Lung microvascular endothelial cell (primary cell): ENCODE results near the gene ETS1. TPM values are rescaled to one million over a fixed set of nuclear protein-coding genes. Genes with fewer than 3 reads are reported as not detected.

Source experiments
- DNase-seq, 2 donors: peaks; one replicate each; pipeline versions ENCODE4 v3.0.0 to v3.0.0-alpha.2; 2010; ENCODE audit warnings: low read depth in 2 of 2
- total RNA-seq: library from RNA; depleted of rRNA; stranded (reverse); fragments of >200 nt; gene quantifications from 2 replicates; pipeline ENCODE4 v1.2.1, GENCODE V29; 2014

The ETS1 gene, protein sequence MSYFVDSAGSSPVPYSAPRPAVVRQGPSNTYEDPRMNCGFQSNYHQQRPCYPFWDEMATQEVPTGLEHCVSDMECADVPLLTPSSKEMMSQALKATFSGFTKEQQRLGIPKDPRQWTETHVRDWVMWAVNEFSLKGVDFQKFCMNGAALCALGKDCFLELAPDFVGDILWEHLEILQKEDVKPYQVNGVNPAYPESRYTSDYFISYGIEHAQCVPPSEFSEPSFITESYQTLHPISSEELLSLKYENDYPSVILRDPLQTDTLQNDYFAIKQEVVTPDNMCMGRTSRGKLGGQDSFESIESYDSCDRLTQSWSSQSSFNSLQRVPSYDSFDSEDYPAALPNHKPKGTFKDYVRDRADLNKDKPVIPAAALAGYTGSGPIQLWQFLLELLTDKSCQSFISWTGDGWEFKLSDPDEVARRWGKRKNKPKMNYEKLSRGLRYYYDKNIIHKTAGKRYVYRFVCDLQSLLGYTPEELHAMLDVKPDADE
- 86.3 and 88.5 TPM in 2 replicates for total RNA-seq

- DNase-seq: peak in 1 of 2 donors; percentile 55
Measured at GRCh38 chr11:128587415-128587814, at the start of gene ETS1. ETS1 (minus strand) TSS chr11:128587558; CDS start chr11:128573130, 14,428 bp downstream.

- DNase-seq: no peak
Measured at GRCh38 chr11:128634395-128634794, 47.0 kb upstream of the ETS1 start.

GRCh38 chr11:128633384-128633965 is 46.1 kb upstream of the ETS1 start:
- no peak for DNase-seq

GRCh38 chr11:128632141-128632791 is 44.9 kb upstream of the ETS1 start:
- peak; percentile 65 to 74 for DNase-seq

DNA sequence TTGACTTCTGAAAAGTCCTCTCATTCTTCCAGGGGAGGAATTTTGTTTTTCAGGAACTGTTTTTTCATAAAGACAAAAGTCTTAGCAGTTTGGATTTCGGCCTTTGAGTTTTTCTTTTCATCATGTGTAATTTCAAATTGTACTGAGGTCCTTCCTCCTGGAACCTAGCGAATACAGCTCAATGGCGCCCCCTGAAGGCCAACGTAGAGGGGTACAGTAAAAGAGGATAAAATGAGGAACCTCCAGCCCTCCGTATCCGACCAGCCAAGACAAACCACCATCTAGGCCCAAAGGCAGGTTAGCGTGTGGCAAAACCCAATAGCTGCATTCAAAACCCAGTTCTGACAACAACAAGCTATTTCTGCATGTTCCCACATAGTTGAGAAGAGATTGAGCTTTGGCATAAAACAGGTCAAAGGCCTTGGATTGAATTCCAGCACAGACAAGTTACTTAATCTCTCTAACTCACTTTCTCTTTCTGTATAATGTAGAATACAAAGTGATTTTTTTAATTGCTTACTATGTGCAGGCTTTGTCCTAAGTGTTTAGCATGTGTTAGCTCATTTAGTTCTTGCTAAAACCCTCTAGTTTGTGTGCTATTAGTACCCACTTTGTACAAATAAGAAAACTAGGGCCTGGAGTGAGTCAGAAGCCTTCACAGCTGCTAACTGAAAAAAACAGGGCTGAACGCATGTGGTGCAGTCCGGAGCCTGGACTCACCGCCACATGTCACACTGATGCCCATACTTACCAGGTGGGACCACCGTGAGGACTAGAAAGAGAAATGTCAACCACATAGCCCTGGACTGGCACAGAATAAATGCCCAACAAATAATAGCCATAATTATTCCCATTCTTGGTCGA is 43.2 kb upstream of the ETS1 start:
- peak; percentile 89 to 93 for DNase-seq

- DNase-seq: no peak
Measured at GRCh38 chr11:128629516-128630106, 42.3 kb upstream of the ETS1 start.

- no peak for DNase-seq
Measured at GRCh38 chr11:128628686-128629085, 41.3 kb upstream of the ETS1 start.

GRCh38 chr11:128628325-128628673 is 40.9 kb upstream of the ETS1 start:
- DNase-seq: no peak

DNA sequence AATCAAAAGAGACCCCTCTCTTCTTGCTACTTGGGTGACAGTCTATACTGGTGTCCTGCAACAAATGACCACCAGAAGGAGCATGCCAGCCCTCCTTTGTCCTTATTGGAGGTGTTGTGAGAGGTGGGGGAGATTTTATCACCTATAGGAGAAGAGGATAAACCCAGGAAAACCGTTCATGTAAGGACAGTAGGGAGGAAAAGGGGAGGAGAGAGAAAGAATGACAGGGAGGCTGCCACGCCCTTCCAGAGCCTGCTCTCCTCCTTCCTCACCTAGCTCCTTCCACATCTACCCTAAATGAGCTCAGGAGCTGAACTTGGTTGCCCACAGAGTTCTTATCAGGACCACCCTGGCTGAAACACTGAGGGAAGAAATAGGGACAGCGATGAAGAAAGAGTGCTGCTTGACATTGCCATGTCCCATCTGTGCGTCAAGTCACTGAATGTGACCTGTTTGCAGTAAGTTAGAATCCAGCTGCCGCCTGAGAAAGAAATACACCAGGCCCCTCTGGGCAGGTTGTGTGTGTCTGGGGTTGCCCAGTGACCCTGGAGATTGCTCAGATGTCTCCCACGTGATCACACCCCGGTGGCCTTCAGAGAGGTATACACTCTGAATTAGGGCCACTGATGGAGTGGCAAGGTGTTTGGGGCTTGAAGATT is 40.4 kb upstream of the ETS1 start:
- no peak for DNase-seq

DNA sequence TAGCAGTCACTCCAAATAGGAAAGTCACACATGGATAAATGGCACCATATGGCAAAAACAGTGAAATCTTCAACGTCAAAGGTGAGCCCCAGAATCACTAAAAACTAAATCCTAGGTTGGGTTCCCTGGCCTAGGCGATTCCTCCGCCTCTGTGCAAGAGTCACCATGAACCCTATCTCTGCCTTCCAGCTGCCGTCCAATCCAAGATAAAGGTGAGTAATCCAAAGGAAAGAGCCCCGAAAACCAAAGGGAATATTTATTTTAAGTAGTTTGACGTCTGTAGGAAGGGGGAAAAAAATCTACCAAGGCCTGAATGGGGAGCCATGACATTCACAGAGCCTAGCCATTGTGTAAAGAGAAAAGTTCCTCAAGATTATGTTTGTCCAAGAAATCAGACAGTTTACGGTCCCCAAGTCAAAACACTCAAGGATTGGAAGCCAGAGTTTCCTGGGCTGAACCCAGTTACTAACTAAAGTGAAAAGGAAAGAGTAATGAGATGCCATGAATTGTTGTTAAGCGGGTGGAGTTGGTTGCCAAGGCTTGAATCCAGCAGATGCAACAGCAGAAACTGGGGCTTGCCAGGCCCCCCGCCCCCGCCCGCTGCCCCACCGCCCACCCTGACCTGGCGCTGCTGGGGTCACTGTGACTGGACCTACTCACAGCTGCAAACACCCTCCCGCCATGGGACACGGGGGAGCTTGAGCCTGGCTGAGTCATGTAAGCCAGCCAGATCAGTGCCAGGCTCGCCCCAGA is 39.7 kb upstream of the ETS1 start:
- peak in 1 of 2 donors; percentile 52 for DNase-seq

DNA sequence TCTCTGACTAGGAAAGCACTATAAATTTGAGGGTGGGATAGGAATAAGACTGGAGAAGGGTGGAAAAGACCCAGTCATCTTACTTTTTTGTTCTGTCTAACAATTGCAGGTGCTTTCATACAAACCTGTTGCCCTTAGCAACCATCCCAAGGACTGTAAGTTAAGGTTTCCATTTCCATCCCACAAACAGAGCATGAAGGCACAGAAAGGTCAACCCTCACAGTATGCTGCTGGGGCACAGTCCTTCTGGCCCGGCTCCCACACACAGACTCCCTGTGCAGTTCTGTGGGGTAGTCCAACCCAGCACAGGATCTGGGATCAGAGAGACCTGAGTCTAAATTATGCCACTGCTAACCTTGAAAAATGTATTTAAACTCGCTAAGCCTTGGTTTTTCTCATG is 38.4 kb upstream of the ETS1 start:
- DNase-seq: no peak

DNA sequence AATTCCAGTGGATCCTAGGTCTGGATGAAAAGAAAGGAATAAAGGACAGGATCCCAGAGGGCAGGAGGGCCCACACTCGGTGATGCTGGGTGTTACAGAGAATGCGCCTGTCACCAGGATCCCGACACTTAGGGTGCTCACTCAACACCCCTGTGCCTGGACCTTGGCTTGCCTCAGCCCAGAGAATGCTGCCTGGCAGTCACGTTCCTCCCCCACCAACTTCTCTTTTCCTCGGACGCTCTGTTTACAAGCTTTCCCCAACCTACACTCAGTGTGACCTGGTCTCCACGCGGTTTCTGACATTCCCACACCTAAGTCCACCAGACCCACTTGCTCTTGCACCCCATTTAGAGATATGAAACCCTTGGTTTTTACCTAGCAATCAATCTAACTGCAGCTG is 38.0 kb upstream of the ETS1 start:
- DNase-seq: no peak

DNA sequence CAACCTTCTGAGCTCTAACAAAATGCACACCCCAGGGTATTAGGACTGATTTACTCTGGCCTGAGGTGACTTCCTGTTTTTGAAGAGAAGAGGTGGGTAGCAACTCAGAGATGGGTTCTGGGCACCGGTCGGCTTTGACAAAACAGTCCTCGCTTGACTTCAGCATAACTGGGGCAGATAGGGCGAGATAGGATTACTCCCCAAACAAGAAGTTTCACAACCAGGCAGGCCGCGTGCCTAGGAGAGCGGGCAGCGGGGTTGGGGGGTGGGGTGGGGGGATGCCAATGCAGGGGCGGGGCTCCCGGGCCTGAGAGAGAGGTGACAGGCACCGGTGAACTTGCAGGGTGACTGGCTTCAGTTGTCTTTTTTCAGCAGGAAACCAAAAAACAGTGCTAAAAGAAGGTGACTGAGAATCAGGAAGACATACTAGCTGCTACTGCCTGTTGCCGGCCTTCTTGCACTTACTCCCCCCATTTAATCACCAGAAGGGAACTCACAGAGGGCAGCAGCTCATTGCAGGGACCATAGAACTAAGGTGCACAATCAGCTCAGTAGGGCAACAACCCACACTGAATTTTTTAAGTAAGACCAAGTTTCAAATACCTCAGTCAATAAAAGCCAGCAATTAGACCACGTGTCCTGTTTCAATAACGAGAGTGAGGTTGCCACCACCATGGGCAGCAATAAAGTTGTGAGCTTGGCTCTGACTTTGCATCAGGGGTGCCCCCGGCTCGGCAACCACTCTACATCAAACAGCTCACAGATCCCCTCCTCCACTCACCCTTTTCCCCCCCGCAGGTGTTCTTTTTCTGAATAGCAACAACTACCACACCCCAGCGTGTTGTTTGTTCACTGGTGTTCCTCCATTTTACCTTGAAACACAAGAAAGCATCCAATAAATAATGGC is 37.2 kb upstream of the ETS1 start:
- DNase-seq: no peak

DNA sequence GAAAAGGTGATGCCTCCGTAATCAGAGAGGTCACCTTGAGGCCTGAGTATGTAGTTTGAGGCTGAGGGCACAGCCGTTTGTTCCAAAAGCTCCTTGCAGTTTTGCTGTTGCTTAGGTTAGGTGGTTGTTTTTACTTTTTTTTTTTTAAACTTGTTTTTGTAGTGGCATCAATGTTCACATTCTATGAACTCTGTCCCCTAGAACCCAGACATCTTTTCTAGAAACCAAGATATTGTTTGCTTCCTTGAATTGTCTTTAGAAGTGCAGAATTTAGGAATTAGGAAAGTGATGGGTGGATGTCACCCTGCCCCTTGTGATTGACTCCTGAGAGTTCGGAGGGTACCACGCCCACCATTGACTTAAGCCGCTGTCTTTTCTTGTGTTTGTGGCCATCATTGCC is 35.7 kb upstream of the ETS1 start:
- no peak for DNase-seq

DNA sequence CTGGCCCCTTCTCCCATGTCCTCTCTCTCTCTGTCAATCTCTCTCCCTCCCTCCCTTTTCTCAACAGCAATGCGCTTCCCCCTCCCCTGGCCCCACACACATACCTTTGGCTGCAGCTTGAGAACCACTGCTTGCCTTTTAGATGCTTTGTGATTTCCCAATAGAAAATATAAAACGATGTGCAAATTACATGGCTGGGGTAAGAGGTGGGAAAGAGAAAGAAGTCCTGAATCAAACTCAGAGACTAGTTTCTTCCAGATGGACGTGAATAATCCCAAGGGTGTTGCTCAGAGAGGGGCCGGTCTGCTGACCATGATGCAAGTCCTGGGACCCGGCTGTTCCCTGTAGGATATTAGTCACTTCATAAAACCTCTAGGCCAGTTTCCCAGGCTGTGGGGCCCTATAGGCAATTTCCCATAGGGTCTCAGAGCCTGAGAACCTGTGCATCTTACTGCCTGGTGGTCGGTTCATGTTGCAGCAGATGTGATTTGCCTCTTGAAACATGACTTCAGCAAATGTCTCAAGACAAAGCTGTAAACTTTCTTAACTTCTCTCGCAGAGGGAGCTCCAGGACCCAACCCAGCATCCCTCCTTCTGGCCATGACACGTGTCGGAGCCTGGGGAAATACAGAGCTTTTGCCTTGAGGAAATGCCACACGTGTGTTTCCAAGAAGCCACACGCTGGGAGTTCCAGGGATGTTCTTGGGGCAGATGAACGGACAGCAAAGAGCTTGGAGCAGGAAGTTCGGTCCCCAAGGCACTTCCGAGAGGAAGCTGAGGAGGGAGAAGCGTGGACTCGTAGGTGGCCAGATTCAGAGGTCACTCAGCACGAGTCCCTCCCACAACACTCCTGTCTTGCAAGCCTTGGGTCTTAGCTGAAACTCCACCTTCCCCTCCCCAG is 34.5 kb upstream of the ETS1 start:
- DNase-seq: peak in 1 of 2 donors; percentile 94

DNA sequence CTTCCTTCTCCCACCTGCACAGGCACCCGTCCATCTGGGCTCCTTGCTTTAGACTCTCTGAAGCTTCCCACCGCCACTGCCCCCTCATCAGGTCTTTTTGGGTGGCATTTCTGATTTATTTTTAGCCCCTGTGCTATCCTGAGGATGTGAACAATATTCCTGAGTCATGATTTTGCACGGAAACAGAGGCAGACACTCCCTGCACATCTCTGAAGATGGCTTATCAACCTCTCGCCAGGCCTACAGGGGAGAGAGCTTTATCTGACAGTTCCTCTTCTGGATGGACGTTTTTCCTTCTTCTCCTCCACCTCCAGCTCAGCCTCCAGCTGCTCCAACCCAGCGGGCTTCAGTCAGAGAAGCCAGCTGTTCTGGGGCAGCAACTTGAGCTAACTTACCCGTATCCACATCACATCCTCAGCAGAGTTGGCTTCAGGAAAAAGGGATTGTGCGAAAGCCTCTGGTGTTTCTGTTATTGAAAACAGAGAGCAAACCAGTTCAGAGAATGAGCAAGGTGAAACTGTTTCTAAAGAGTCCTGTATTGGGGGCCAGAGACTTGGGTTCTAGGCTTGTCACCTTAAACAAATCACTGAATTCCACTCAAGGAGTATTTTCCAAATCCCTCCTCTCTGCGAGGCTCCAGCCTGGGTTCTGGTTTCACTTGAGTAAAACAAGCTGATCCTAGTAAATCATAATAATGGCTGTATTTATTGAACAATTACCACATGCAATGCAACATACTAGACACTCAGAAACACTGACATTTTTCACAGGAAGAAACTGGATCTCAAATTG is 33.1 kb upstream of the ETS1 start:
- no peak for DNase-seq
